Neural progenitor cell (in vitro differentiated cells): ENCODE measurements around the gene TPCN1.

Experiments used
- EZH2 ChIP-seq: fragments of 200-600 bp; sonication (generic); IDR thresholded peaks from 2 replicates; pipeline ENCODE4 v1.6.1; 2017; ENCODE audit warnings: antibody characterized with exemption, mild to moderate bottlenecking, moderate library complexity
- EZH2phosphoT487 ChIP-seq: fragments of 200-600 bp; sonication (generic); IDR thresholded peaks from 2 replicates; pipeline ENCODE4 v1.6.1; 2017; ENCODE audit warnings: antibody characterized with exemption
- TF ChIP-seq, protein P1 (sequence below): fragments of 200-600 bp; sonication (generic); IDR thresholded peaks from 2 replicates; pipeline ENCODE4 v1.5.1; 2017; ENCODE audit warnings: antibody characterized with exemption, mild to moderate bottlenecking

DNA sequence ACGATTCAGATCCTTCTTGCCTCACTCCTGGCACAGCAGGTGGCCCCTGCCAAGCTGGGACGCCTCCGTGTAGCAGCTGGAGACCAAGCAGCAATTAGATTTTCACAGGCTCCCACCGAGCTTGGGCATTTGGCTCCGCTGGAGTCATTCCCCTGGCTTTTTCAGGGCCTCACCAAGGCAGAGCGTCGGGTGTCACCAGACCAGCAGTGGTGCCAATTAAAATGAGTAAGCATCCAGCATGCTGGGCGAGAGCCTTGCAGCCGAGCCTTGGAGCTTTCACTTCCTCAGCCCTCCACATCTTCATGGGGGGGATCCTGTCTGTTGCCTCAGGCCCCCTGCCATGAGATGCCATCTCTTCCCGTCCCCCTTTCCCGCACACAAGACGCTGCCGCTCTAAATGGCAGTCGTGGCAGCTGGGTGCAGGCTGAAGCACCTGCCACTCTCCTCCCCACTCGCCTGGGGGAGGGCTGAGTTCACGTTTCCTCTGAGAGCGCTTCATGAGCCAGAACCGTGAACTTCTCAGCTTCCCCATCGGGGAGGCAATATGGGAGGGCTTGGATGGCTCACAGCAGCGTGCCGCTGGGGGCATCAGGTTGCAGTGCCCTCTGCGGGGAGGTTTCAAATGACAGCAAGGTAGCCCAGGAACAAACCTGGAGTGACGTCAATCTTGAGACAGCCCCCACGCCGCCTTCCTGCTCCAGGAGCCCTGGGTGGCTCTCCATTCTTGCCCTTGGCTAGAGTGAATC is 11.7 kb downstream of the TPCN1 start:
- TF ChIP-seq, protein P1, sequence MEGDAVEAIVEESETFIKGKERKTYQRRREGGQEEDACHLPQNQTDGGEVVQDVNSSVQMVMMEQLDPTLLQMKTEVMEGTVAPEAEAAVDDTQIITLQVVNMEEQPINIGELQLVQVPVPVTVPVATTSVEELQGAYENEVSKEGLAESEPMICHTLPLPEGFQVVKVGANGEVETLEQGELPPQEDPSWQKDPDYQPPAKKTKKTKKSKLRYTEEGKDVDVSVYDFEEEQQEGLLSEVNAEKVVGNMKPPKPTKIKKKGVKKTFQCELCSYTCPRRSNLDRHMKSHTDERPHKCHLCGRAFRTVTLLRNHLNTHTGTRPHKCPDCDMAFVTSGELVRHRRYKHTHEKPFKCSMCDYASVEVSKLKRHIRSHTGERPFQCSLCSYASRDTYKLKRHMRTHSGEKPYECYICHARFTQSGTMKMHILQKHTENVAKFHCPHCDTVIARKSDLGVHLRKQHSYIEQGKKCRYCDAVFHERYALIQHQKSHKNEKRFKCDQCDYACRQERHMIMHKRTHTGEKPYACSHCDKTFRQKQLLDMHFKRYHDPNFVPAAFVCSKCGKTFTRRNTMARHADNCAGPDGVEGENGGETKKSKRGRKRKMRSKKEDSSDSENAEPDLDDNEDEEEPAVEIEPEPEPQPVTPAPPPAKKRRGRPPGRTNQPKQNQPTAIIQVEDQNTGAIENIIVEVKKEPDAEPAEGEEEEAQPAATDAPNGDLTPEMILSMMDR, result peak; percentile 21
- TF ChIP-seq EZH2 (no peak), EZH2phosphoT487 (no peak)
